GM21367 (cell line): ENCODE data around the gene FZR1.

Source experiments
- ATAC-seq: cut with Tn5 transposase; IDR thresholded peaks from one replicate; pipeline ENCODE4 v1.9.1; 2021; ENCODE audit not compliant: unreplicated experiment

The FZR1 gene

DNA sequence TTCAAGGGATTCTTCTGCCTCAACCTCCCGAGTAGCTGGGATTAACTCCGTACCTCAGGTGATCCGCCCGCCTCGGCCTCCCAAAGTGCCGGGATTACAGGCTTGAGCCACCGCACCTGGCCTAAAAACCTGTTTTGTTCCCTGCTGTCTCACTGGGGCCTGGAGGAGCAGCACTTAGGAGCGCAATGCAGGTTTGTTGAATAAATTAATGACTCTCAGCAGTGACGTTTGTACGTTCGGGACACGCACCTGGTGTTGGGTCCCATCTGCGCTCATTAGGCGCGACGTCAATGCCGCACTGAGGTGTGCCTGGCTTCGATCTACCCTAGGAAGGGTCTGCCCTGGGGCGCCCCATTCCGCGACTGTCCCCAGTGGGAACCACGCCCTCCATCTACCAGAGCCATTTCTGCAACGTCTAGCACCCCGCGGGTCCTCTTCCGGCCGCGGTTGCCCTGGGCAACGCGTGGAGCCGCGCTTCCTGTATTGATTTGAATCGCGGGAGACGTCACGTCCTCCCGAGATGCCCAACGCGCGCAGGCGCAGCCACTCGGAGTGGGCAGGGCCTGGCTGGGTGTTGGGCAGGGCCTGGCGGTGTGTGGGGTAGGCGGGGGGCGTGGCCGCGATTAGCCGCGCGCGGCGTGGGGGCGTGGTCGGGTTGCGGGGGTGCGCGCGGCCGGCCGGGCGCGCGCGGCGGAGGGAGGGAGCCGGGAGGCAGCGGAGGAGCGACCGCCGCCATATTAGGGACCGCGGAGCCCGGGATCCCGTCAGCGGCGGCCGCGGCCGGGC, at the start of gene FZR1:
Gene FZR1 (plus strand): TSS at position 714 of the 786 bp plus-strand sequence. CDS start 16,679 bp downstream, outside the sequence.
- peak; percentile 77 for ATAC-seq

DNA sequence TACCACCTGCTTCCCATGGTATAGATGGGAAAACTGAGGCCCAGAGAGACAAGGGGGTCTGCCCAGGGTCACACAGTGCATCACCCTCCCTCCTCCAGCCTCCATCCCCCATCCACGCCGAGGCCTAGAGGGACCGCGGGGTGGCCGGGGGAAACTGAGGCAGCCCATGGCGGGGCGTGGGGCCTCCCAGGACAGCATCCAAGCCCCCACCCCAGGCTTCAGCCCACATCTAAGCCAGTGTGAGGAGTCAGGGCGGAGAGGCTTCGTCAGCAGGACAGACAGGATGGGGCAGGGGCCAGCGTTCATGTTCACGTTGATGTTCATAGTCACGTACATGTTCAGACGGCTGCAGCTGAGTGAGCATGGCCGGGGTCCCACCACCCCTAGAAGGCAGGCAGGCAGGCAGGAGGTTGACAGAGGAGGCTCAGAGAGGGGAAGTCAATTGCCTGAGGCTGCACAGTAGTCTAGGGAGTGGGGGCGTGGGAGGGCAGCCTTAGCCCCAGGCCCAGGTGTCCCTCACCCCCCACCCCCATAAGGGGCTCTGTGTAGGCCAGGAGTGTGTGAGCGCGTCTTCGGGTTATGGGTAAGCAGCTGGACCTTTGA, 49.1 kb upstream of the FZR1 start:
- no peak for ATAC-seq

DNA sequence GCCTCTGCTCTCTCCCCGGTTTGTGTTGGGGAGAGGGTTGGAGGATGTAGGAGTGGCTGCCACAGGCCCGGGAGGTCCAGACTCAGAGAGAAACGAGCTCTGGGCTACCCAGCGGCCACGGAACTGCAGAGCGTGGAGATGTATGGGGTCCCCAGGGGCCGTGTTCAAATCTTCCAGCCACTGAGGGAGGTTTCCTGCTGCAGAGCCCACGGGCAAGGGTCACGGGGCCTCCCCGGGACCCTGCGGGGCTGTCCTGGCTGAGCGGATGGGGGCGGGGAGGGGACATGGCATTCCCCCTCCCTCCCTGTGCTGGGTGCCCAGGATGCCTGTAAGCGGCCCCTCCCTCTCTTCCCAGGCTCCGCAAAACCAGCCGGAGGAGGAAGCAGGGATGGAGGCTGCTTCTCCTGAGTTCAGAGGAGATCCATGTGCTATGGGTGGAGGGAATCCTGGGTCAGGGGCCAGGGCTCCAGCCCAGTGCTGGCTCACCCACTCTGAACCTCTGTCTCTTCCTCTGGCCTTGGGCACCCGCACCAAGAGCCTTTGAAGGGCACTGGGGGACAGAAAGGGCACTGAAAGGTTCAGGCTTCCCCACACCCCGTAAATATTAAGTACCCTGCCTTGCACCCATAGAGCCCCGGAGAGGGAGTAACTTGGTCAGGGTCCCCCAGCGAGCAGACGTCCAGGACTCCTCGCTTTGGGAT, 48.4 kb upstream of the FZR1 start:
- no peak for ATAC-seq

DNA sequence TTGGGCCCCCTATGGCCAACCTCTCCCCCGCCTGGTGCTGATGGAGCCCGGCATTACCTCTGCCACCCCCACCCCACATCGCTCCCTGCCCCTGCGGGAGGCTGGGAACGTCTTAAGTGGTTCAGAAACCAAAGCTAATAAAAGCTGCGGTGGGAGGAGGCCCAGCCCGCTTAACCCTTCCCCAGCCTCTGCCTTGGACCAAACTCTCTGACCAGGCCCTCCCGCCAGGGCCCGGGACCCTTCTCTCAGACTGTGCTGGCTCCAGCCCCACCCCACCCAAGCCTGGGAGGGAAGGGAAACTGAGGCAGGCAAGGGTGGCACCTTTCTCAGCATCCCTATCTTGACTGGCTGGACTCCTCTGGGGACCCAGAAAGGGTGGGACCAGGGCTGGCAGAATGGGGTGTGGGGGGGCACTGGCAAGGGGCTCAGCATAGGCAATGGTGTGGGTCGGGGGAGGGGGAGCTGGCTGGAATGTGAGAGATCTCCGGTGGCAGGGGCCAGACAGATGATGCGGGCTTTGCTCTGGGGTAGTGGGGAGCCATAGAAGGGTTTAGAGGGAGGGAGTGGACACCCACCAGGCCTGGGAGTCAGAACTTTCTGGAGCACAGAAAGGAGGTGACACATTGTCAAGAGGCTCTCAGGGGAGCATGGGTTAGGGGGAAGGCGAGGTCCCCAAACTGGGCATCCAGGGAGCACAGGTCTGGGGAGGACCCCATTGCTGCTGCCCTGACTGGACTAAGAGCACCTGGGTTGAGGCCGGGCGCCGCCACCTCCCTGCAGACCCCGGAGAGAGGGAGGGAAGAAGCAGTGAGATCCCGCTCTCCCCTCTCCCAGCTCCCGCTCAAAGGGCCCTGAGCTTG, 47.7 kb upstream of the FZR1 start:
- ATAC-seq: no peak

DNA sequence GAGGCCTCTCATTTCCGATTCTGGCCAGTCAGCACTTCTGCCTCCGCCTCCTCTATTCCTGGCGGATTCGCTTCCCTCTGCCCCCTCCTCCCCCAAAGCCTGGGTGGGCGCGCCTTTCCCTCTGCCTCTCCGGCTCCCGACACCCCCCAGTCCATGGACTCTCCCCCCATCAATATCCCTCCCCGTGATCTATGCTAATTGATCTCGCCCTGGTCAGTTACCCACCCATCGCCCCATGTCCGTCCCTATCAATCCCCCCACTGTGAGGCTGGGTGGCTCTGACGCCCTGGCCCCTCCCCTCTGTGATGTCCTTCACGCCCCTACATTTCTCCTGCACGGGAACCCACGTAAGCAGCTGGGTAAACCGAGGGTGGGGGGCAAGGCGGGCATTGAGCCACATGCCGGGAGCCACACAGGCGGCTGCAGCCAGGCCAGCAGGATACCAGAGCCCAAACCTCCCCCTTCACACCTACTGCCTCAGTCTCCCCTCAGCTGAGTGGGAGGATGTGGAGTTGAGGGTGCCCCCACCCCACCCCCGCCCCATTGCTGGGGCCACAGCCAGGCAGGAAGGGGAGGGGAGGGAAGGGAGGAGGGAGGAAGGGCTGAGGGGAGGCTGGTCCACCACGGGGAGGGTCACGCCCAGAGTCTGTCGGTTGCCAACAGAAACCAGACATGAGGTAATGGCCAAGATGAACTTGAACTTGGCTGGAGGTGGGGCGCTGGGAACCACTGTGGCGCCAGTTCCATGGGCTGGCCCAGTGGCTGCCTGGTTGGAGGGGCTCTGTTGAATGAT, 46.8 kb upstream of the FZR1 start:
- no peak for ATAC-seq

DNA sequence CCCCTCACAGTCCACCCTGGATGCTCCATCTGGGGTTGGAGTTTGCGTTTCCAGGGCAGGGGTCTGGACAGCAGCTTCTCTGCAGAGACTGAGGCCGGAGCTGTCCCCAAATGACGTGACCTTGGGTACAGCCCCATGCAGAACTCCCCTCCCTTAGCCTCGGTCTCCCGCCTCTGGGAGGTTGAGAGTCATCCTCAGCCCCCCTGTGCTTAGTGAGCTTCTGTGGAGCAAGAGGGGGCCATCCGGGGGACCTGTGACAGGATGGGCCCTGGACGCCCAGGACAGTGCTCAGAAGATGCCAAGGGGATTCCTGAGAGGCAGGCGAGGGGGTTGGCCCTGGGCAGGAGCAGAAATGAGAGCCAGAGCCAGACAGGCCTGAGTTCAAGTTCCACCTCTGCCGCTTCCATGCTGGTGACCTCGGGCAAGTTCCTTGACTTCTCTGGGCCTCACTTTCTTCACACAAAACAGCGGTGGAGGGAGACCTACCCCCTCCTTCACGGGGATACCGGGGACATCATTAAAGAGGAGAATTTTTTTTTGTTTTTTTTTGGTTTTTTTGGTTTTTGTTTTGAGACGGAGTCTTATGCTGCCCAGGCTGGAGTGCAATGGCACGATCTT, 46.0 kb upstream of the FZR1 start:
- ATAC-seq: no peak

DNA sequence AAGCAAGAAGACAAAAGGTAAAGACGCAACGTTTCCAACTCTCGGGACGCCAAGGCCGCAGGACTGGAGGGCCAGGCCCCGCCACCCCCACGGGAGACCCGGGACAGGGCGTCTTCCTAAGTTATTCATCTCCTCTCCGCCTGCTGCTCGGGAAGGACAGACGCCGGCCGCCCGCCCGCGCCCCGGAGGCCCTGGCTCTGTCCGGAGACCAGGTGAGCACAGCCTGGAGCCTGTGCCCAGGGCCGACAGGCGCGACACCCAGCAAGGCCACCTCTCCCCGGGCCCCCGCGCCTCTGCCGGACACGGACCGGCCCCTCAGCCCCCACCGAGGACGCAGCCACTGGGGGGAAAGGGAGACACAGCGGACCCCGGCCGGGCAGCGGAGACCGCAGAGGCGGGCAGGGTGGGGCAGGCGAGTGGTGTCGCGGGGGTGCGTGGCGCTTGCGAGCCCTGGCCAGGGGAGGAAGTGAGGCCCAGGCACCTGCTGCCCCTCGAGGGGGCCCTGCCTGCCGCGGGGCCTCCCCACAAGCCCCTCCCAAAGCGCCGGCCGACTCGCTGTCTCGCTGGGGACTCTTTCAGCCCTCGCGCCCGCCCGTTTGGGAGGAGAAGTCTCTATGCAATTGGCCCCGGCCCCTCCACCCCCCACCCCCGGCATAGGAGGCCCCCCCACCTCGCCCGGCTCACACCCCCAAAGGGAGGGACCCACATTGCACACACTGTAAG, 43.0 kb upstream of the FZR1 start:
- ATAC-seq: no peak

DNA sequence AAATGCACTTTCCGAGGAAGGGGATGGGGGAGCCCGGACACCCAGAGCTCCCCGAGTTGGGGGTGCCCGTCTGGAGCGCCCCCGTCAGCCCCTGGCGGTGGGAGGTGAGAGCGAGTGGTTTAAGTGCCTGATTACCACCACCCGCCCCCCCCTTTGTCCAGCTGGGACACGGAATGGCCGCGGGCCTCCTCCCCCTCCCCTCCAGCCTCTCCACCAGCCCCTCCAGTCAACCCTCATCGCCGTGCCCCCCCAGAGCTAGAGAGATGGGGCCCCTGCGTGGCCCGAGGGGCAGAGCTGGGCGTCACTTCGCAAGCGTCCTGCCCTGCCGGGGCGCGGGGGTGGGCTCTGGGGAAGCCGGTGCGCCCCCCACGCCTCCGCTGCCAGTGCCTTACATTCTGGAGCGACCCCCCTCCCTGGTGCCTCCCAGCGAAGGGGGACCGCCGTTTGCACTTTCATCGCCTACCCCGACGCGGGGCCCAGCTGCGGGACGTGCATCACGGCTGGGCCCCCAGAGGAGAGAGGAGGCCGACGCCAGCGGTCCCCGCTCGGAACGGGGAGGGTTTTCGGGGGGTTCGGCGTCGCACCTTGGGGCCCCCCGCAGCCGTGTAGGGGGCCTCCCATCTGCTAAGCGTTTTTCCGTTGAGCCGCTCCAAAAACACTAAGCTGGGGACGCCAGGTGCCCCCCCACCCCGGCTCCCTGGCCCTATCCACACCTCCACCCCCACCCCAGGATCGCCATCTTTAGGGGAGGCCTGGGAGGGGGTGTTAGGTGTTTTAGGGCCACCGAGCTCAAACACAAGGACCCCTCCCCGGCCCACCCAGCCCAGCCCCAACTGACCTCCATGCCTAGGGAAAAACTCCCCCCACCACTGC, 42.2 kb upstream of the FZR1 start:
- no peak for ATAC-seq

DNA sequence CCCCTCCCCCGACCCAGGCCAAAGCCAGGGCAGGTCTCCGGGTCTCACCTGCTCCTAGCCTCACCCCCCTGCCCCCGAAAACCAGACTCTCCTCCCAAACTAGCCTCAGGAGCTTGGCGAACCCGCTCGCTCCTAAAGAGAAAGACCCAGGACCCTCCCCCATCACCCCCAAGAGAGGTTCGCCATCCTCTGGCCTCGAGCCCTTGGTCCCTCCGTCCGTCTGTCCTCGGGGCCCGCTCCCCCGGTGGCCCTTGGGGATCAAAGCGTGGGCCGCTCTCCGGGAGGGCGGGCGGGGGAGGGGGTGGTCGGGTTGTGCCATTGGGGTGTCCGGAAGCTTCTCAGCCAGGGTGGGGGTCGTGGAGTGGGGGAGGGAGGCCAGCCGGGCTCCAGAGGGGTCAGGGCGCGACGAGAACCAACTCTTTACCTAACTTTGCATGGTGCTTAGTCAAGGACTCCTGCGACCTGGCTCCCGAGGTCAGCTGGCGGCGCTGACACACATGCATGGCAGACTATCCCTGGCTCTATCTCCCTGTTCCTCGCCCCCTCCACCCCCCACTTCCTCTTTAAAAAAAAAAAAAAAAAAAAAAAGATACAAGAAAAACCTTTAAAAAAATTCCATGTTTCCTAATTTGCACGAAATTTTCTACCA, 41.4 kb upstream of the FZR1 start:
- ATAC-seq: no peak

DNA sequence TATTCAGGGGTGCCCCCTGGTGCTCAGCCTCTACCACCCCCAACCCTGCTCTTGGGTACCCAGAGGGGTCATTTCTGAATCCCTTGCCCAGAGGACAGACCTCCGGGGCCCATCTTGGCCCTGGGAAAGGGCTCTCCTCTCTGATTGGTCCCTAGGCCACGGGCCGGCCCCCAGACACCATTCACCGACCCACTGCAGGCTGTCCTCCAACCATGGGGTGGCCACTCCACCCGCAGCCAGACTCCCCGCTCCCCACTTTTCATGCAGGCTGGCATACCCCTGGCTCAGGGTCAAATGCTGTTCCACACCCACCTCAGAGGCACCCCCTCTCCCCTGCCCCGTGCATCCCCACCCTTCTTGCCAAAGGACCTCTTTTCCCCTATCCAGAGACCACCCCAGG, 40.6 kb upstream of the FZR1 start:
- ATAC-seq: no peak

DNA sequence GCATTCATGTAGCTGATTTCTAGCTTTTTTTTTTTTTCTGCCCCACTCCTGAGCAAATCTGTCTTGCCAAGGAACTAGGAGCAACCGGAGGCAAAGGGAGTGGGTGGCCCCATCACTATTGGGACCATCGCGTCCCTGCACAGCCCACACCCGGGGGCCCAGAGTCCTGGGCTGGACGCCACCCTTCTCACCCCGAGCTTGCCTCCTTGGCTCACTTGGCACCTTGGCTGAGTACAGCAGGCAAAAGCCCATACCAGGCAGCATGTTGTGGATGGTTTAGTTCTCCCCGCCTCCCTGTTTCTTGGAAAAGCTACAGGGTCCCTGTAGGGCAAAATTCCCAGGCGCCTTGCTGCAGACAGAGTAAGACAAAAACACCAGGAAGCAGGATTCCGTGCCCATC, 39.5 kb upstream of the FZR1 start:
- no peak for ATAC-seq

DNA sequence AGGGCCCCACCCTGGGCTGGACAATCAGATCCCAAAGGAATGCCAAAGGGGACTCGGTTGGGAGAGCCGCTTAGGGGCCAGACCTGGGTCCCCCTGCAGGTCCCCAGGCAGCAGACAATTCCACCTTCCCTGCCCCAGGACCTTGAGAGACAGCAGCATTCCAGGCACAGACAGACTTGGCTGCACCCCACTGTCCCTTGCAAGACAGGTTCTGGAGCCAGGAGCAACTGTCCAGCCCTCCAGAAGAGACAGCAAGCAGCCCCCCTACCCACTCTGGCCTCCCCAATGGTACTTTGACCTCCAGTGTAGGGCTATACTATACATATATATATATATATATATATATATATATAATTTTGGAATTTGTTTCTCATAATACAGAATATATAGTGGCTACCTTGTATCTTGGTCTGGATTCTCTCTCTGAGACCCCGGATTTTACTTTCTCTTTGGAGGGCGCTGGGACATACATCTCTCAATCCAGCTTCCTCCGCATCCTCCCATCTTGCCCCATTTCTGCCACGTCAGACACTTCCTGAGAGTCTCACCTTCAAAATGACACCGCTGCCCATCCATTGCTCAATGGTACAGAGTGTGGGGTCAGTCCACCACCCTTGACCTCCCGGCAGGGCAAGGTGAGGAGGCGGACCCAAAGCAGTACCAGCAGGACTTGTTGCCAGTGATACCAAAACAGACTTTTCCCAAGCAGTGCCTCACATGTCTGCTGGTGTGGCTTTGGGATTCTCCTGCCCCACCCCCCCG, 38.5 kb upstream of the FZR1 start:
- ATAC-seq: no peak

DNA sequence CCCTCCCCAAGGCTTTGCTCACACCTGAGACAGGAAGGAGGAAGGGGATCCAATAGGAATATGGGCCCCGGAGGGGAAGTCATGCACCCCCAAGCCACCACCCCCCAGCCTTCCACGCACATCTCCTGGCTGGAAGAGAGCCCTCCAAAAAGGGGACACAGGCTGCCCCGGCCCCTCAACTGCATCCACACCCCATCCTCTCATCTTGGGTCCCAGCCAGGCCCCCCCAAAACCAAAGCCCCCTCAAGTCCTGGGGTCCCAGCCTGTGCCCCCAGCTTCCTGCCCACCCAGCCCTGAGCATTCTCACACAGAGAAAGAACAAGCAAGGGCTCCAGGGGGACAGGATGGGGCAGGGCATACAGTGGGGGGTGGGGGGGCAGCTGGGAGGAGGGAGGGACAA, 37.9 kb upstream of the FZR1 start:
- no peak for ATAC-seq

DNA sequence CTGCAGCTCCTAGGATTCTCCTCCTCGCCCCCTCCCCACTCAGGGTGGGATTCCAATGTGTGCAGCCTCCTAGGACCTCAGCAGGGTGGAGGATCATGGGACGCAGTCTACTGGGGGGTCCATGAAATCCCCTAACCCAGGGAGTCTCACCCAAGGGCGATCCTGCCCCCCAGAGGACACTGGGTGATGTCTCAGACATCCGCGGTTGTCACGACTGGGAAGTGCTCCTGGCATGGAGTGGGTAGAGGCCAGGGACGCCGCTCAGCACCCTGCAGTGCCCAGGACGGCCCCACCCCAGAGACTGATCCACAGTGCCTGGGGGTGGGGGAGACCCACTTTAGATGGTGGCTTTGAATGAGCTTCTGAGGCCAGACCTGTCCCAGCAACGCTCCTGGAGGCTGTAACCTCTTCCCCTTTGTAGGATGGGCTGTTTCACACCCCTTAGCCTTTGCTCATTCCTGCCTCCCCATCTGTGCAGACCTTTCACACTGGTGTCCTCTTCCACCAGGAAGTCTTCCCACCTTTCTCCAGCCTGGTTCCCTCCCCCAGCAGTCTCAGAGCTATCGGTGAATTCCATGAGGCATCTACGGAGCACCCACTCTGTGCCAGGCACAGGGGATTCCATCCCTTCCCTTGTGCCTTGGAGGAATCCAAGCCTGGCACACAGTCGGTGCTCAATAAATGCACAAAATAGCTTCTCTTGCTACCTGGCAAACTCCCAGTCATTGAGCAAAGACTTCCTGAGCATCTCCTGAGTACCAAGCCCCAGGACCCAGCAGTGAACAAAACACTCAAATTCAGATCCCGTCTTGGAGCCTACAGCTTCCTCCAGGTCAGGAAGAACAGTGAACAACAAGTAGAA, 36.2 kb upstream of the FZR1 start:
- no peak for ATAC-seq

DNA sequence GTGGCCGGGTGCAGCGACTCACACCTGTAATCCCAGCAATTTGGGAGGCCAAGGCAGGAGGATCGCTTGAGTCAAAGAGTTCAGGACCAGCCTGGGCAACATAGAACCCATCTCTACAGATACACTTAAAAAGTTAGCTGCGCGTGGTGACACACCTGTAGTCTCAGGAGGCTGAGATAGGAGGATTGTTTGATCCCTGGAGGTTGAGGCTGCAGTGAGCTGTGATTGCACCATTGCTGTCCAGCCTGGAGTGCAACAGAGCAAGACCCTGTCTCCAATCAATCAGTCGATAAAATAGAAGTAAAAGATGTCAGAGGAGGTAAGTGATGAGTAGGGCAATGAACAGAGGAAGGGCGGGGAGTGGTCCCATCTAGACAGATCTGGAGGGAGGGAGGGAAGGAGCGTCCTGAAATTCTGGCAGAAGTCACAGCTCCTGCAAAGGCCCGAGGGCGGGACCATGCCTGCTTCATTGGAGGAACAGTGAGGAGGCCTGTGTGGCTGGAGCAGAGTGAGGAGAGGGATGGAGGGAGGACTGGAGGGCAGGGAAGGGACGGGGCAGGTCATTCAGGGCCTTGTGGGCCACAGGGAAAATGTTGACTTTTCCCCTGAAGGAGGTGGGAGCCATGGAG, 35.5 kb upstream of the FZR1 start:
- no peak for ATAC-seq
